GM21390 (cell line): ENCODE measurements around the gene SNED1.

Source experiments
- ATAC-seq: cut with Tn5 transposase; IDR thresholded peaks from one replicate; pipeline ENCODE4 v1.9.1; 2021; ENCODE audit not compliant: unreplicated experiment

Gene SNED1

GRCh38 chr2:241123816-241124536 lies 125.6 kb downstream of the SNED1 start:
- no peak for ATAC-seq

GRCh38 chr2:241125626-241126025 lies 127.2 kb downstream of the SNED1 start:
- no peak for ATAC-seq

DNA sequence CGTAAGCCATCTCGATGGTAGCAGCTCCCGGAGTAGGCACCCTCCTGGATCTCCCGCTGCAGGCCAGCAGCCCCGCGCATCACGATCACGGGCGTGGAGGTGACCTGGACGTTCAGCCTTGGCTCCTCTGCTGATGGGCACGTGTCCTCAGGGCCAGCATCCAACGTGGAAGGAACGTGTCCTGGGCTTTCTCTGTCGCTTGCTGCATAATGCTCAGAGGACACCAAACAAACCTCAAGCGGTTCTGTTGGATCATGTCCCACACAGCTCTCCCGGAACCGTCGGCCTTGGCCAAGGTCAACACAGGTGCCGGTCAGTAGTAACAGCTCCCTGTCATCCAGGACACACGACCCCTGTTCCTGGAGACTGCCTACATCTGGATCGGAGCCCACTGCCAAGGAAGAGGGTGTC lies 127.8 kb downstream of the SNED1 start:
- no peak for ATAC-seq

- ATAC-seq, result no peak
Measured at GRCh38 chr2:241126771-241127202, 128.4 kb downstream of the SNED1 start.

- no peak for ATAC-seq
Measured at GRCh38 chr2:241128266-241128665, 129.8 kb downstream of the SNED1 start.

- ATAC-seq, result no peak
Measured at GRCh38 chr2:241129086-241129871, 130.9 kb downstream of the SNED1 start.

- ATAC-seq, result no peak
Measured at GRCh38 chr2:241130316-241130715, 131.9 kb downstream of the SNED1 start.

DNA sequence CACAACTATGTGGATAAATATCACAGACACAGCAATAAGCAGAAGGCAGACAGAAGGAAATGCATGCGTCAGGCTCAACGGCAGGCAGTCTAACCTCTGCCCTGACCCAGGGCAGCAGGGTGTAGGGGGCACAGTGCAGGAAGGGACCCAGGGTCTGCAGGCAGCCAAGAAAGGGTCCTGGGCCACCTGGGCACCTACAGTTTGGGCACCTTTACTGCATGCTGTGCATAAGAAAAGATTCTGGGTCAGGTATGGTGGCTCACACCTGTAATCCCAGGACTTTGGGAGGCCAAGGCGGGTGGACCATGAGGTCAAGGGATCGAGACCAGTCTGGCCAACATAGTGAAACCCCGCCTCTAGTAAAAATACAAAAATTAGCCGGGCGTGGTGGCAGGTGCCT lies 133.1 kb downstream of the SNED1 start:
- no peak for ATAC-seq

DNA sequence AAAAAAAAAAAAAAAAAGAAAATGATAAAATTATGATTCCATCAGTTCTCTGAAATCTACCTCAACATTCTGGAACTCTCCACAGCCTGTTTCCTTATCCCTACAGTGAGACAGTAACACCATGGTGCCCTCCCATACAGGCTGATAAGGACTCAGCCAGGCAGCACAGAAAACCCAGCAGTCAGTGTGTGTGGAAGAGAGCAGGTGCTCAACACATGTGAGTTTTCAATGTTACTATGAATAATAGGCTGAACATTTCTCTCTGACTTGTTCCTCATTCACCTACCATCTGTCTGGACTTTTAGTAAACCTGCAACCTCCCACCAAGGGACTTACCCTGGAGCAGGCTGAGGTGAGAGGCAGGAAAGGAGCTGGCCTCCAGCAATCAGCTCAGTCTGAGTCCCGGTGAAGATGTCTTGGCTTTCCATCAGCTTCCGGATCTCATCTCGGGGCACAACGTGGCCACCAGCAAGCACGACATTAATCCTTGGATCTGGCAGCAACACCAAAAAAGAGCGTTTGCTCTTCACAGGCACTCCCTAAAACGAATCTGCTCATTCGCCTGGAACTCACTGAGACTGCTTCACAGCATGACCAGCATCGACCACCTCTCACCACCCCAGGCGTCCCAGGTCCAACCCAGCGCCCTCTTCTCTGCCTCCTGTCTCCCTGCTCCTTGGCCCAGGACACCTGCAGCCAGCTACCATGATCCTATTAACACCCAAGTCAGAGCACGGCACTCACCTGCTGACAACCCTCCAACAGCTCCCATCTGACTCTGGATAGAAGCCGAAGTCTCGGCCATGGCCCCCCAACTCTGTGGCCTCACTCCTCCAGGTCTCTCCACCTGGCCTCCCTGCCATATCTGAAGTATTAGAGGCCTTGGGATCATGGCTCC lies 134.4 kb downstream of the SNED1 start:
- ATAC-seq, result no peak

GRCh38 chr2:241133436-241133820 lies 135.0 kb downstream of the SNED1 start:
- ATAC-seq, result no peak

GRCh38 chr2:241134711-241135110 lies 136.3 kb downstream of the SNED1 start:
- no peak for ATAC-seq

- ATAC-seq, result no peak
Measured at GRCh38 chr2:241135737-241136136, 137.3 kb downstream of the SNED1 start.

- ATAC-seq, result no peak
Measured at GRCh38 chr2:241136191-241136590, 137.8 kb downstream of the SNED1 start.

GRCh38 chr2:241136661-241137260 lies 138.3 kb downstream of the SNED1 start:
- ATAC-seq, result no peak

- ATAC-seq, result no peak
Measured at GRCh38 chr2:241137276-241138190, 139.1 kb downstream of the SNED1 start.

GRCh38 chr2:241138471-241138870 lies 140.1 kb downstream of the SNED1 start:
- ATAC-seq, result no peak

DNA sequence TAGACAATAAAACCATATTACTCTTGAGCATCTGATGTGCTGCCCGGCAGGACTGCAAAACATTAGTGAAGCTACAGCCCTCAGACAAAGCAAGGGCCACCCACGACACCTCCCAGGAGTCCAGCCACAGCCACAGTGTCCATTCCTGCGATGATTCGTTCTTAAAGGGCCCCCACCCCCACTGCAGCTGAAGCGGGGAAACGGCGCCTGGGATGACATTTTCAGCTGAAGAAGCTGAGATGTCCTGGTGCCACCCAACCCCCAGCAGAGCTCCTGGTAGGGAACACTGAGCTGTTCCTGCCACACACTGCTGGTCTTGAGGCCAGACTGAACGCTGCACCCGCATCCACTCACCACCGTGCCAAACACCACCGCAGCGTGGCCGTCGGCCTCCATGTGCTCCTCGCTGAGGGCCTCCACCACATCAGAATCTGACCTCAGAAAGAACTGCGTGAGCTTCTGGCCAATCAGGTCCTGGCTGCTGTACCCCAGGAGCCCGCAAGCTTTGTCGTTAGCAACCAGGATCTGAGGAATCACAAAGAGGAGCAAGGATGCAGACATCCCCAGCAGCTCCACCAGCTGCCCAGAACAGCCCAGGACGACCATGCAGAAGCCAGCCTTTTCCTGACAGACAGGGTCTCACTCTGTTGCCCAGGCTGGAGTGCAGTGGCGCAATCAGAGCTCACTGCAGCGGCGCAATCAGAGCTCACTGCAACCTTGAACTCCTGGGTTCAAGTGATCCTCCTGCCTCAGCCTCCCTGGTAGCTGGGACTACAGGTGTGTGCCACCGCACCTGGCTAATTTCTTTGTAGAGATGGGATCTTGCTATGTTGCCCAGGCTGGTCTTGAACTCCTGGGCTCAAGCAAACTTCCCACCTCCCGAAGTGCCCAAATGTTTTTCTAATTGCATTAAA lies 141.4 kb downstream of the SNED1 start:
- ATAC-seq, result no peak

DNA sequence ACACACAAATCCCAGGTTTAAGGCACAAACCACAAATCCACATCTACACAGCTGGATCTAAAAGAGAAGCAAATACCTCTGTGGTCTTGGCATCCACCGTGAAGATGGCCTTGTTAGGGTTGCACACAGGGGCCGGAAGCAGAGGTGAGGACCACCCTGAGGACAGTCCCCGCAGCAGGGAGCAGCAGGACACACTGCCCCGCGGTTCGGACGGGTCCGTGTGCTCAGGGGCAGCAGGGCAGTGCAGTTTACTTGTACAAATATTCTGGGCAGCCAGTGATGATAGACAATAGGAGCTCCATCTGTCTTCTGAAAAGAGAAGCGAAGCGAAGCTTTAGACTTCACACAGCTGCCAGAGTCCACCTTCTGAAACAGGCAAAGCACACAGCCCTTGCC lies 142.0 kb downstream of the SNED1 start:
- no peak for ATAC-seq

DNA sequence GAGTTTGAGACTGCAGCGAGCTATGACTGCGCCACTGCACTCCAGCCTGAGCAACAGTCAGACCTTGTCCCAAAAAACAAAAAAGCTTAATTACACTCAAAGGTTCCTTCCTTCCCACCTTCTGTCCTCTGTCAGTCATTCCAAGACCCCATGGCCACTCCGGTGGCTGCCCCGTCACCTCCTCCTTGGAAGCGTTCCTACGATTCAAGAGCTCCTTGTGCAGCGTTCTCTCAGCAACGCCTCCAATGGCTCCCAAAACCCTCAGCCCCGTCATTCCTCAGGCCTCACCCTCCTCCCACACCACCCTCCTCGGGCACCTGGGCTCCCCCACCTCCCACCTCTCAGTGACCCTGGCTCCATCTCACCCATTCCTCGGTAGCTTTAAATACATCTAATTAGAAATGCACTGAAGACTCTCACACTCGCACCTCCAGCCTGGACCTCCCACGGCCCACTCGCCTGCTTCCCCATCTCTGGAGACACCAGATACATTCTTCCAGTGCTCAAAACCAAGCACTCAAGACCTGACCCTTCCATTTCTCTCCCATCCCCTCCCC lies 142.9 kb downstream of the SNED1 start:
- no peak for ATAC-seq
